ENCODE measurements around the gene PPIF.
A peak's percentile ranks its signal among the peaks of the same experiment; 100 is the strongest.

The PPIF gene

GRCh38 chr10:79313911-79314439 lies 33.3 kb upstream of the PPIF start:
- DNase-seq (ENCODE audit: low read depth) = no peak

- DNase-seq (ENCODE audit: low read depth) = no peak
These were observed 32.3 kb upstream of the PPIF start for GRCh38 chr10:79314761-79315601.

GRCh38 chr10:79315602-79315920 lies 31.7 kb upstream of the PPIF start:
- no peak for DNase-seq (ENCODE audit: low read depth)

- no peak for DNase-seq (ENCODE audit: low read depth)
These were observed 30.4 kb upstream of the PPIF start for GRCh38 chr10:79316671-79317431.

GRCh38 chr10:79318369-79318768 lies 28.9 kb upstream of the PPIF start:
- no peak for DNase-seq (ENCODE audit: low read depth)

- DNase-seq (ENCODE audit: low read depth) = no peak
These were observed 28.0 kb upstream of the PPIF start for GRCh38 chr10:79319115-79319771.

GRCh38 chr10:79320316-79320715 lies 27.0 kb upstream of the PPIF start:
- DNase-seq (ENCODE audit: low read depth) = no peak

- DNase-seq (ENCODE audit: low read depth) = no peak
These were observed 26.3 kb upstream of the PPIF start for GRCh38 chr10:79320820-79321493.

- no peak for DNase-seq (ENCODE audit: low read depth)
These were observed 25.8 kb upstream of the PPIF start for GRCh38 chr10:79321494-79321882.

- DNase-seq (ENCODE audit: low read depth) = no peak
These were observed 25.3 kb upstream of the PPIF start for GRCh38 chr10:79321951-79322350.

- DNase-seq (ENCODE audit: low read depth) = peak; percentile 68
These were observed 24.4 kb upstream of the PPIF start for GRCh38 chr10:79322616-79323543.

- no peak for DNase-seq (ENCODE audit: low read depth)
These were observed 23.7 kb upstream of the PPIF start for GRCh38 chr10:79323602-79324001.

- no peak for DNase-seq (ENCODE audit: low read depth)
These were observed 23.1 kb upstream of the PPIF start for GRCh38 chr10:79324032-79324695.

- DNase-seq (ENCODE audit: low read depth) = no peak
These were observed 20.7 kb upstream of the PPIF start for GRCh38 chr10:79326361-79327089.

- DNase-seq (ENCODE audit: low read depth) = no peak
These were observed 20.2 kb upstream of the PPIF start for GRCh38 chr10:79327090-79327457.

- DNase-seq (ENCODE audit: low read depth) = no peak
These were observed 19.0 kb upstream of the PPIF start for GRCh38 chr10:79328147-79328701.

GRCh38 chr10:79328737-79329504 lies 18.3 kb upstream of the PPIF start:
- no peak for DNase-seq (ENCODE audit: low read depth)

GRCh38 chr10:79329529-79329928 lies 17.7 kb upstream of the PPIF start:
- no peak for DNase-seq (ENCODE audit: low read depth)

GRCh38 chr10:79331226-79331625 lies 16.0 kb upstream of the PPIF start:
- DNase-seq (ENCODE audit: low read depth) = no peak

Data from activated gamma-delta T cell treated with anti-CD3 and anti-CD28 coated beads, Interleukin-2, amount 50 U/mL, for 16 hours (primary cell).